ENCODE measurements around the gene ADTRP.

DNA sequence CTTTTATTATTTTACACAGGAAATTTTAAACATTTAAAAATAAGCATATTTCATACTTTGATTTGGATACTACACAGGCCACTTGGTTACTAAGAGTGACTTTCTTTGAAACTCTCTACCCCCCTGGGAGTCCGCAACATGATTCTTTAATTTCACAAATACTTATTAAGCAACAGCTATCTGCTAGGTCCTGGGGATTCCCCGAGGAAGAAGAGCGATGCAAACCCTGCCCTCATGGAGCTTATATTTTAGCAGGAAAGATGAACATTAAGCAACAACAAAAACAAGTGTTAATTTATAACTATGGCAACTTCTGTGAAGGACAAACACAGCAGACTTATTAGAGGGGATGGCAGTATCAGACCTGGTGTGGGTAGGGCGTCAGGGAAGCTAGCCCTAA lies 3.9 kb upstream of the ADTRP start:
- TF ChIP-seq, protein P1, sequence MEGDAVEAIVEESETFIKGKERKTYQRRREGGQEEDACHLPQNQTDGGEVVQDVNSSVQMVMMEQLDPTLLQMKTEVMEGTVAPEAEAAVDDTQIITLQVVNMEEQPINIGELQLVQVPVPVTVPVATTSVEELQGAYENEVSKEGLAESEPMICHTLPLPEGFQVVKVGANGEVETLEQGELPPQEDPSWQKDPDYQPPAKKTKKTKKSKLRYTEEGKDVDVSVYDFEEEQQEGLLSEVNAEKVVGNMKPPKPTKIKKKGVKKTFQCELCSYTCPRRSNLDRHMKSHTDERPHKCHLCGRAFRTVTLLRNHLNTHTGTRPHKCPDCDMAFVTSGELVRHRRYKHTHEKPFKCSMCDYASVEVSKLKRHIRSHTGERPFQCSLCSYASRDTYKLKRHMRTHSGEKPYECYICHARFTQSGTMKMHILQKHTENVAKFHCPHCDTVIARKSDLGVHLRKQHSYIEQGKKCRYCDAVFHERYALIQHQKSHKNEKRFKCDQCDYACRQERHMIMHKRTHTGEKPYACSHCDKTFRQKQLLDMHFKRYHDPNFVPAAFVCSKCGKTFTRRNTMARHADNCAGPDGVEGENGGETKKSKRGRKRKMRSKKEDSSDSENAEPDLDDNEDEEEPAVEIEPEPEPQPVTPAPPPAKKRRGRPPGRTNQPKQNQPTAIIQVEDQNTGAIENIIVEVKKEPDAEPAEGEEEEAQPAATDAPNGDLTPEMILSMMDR (IDR thresholded peaks at IDR 0.05): no peak
- TF ChIP-seq POLR2A (IDR thresholded peaks at IDR 0.05) (no peak), POLR2AphosphoS5 (IDR thresholded peaks at IDR 0.05) (no peak)
